SK-N-SH treated with all-trans-retinoic acid at 6 μM for 48 hours (cell line): ENCODE results near the gene YES1.

ENCODE experiments used
- ATAC-seq: fragments of 200-7000 bp; cut with Tn5 transposase; 3 replicates; pipeline ENCODE4 v1.9.1; 2020; ENCODE audit warnings: mild to moderate bottlenecking, moderate library complexity
- ARNTL ChIP-seq: fragments of 450-650 bp; formaldehyde crosslinking; IDR thresholded peaks from 2 replicates; pipeline ENCODE4 v1.5.0; 2020; ENCODE audit warnings: low read depth, mild to moderate bottlenecking, moderate library complexity, borderline replicate concordance
- BACH2 ChIP-seq: fragments of 250-450 bp; sonication (Bioruptor Pico); IDR thresholded peaks from 2 replicates; pipeline ENCODE4 v1.9.0; 2021; ENCODE audit warnings: mild to moderate bottlenecking, borderline replicate concordance
- CREB5 ChIP-seq: fragments of 250-450 bp; sonication (Bioruptor Pico); IDR thresholded peaks from 2 replicates; pipeline ENCODE4 v1.5.1; 2020; ENCODE audit warnings: low read depth, mild to moderate bottlenecking, moderate library complexity
- ESRRG ChIP-seq: fragments of 250-450 bp; sonication (Bioruptor Pico); IDR thresholded peaks from 2 replicates; pipeline ENCODE4 v1.6.1; 2021; ENCODE audit warnings: mild to moderate bottlenecking
- ISL1 ChIP-seq: fragments of 250-450 bp; sonication (Bioruptor Pico); IDR thresholded peaks from 2 replicates; pipeline ENCODE4 v2.1.2; 2022; ENCODE audit warnings: mild to moderate bottlenecking, moderate library complexity
- OSR1 ChIP-seq: fragments of 250-450 bp; sonication (Bioruptor Pico); IDR thresholded peaks from 2 replicates; pipeline ENCODE4 v1.8.0; 2022; ENCODE audit warnings: moderate library complexity, mild to moderate bottlenecking, inconsistent platforms
- PATZ1 ChIP-seq: fragments of 250-450 bp; sonication (Bioruptor Pico); IDR thresholded peaks from 2 replicates; pipeline ENCODE4 v1.8.0; 2020; ENCODE audit warnings: mild to moderate bottlenecking, moderate library complexity, borderline replicate concordance
- POU6F1 ChIP-seq: fragments of 250-450 bp; sonication (Bioruptor Pico); IDR thresholded peaks from 2 replicates; pipeline ENCODE4 v1.8.0; 2021; ENCODE audit warnings: low read depth, mild to moderate bottlenecking, moderate library complexity, borderline replicate concordance
- PPARA ChIP-seq: fragments of 250-450 bp; sonication (Bioruptor Pico); IDR thresholded peaks from 2 replicates; pipeline ENCODE4 v1.5.0; 2020; ENCODE audit warnings: mild to moderate bottlenecking, borderline replicate concordance
- TOX ChIP-seq: fragments of 250-450 bp; sonication (Bioruptor Pico); IDR thresholded peaks from 2 replicates; pipeline ENCODE4 v1.8.0; 2021; ENCODE audit warnings: mild to moderate bottlenecking, moderate library complexity, borderline replicate concordance
- TSHZ2 ChIP-seq: fragments of 250-450 bp; sonication (Bioruptor Pico); IDR thresholded peaks from 2 replicates; pipeline ENCODE4 v1.5.0; 2020; ENCODE audit warnings: mild to moderate bottlenecking, moderate library complexity
- ZC3H10 ChIP-seq: fragments of 250-450 bp; sonication (Bioruptor Pico); IDR thresholded peaks from 2 replicates; pipeline ENCODE4 v1.5.1; 2021; ENCODE audit warnings: mild to moderate bottlenecking, moderate library complexity
- ZNF70 ChIP-seq: fragments of 450-650 bp; formaldehyde crosslinking; IDR thresholded peaks from 2 replicates; pipeline ENCODE4 v1.5.0; 2020; ENCODE audit warnings: mild to moderate bottlenecking, moderate library complexity

YES1 gene

GRCh38 chr18:827093-827677 is 15.1 kb upstream of the YES1 start:
- no peak for ATAC-seq
- no peak for TF ChIP-seq PATZ1
- no peak for TF ChIP-seq TOX
- no peak for TF ChIP-seq ZC3H10 (CRISPR knock-in tag)
- TF ChIP-seq POU6F1 (CRISPR knock-in tag), result no peak
- TF ChIP-seq ESRRG, result no peak
- no peak for TF ChIP-seq ISL1 (CRISPR knock-in tag)

- no peak for ATAC-seq
- TF ChIP-seq OSR1 (CRISPR knock-in tag) (no peak), TSHZ2 (no peak), CREB5 (CRISPR knock-in tag) (no peak), ESRRG (no peak)
These were observed 14.0 kb upstream of the YES1 start for GRCh38 chr18:825891-826585.

GRCh38 chr18:824179-824578 is 12.1 kb upstream of the YES1 start:
- TF ChIP-seq CREB5 (CRISPR knock-in tag), result no peak
- TF ChIP-seq POU6F1 (CRISPR knock-in tag), result no peak
- TF ChIP-seq ZNF70 (CRISPR knock-in tag), result no peak
- no peak for TF ChIP-seq BACH2 (CRISPR knock-in tag)
- no peak for TF ChIP-seq OSR1 (CRISPR knock-in tag)
- no peak for TF ChIP-seq ESRRG
- TF ChIP-seq ARNTL (CRISPR knock-in tag), result no peak
- TF ChIP-seq PATZ1, result no peak
- no peak for TF ChIP-seq ISL1 (CRISPR knock-in tag)
- TF ChIP-seq PPARA (CRISPR knock-in tag), result no peak
- ATAC-seq, result no peak
